Measurements from ENCODE around the gene TLX3.

Gene TLX3

DNA sequence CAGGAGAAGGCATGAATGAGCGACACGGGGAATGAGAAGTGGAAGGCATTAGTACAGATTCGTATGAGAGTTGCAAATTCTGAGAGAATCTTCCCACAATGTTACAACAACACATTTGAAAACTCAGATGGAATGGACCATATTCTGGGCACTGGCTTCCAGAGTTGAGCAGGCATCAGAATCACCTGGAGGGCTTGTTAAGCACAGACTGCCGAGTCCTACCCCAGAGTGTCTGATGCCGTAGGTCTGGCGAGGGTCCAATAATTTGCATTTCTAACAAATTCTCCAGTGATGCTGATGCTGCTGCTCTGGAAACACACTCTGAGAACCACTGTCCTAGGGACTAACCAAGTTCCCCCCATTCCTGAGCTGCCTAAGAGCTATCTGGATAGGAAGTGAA is 2.9 kb upstream of the TLX3 start:
- DNase-seq (ENCODE audit: low read depth in 2 of 2), result no peak

DNA sequence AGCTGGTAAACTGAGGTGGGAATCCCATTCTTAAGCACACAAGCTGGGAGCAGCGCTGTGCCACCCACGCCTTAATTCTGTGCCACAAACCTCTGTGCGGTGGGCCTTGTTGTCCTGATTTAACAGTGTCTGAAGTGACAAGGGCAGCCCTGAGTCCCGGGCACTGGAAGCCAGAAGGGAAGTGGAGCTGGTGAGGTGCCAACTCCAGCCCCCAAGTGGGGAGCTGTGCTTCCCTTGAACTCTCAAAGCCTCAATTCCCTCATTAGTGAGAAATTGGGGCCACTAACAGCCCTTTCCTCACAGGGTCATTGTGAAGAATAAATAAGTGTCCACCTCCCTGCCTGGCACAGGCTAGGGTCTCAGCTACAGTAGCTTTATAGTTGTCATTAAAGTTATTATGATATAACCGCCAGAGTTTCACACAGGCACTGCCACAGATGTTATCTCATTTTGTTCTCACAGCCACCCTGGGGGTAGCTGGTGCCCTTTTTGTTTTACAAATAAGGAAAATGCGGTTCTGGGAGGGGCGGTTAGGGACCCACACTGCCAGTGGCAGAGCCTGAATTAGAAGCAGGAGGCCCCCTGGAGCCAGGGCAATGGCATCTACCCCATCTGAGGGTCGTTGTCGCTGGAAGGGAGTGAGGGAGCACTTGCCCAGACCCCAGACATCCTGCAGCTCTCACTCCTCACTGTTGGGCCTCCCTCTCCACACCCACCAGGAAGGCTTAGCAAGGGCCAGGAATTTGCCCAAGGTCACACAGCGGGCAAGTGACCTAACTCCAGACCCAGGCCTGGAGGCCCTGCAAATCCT is 2.1 kb upstream of the TLX3 start:
- no peak for DNase-seq (ENCODE audit: low read depth in 2 of 2)

DNA sequence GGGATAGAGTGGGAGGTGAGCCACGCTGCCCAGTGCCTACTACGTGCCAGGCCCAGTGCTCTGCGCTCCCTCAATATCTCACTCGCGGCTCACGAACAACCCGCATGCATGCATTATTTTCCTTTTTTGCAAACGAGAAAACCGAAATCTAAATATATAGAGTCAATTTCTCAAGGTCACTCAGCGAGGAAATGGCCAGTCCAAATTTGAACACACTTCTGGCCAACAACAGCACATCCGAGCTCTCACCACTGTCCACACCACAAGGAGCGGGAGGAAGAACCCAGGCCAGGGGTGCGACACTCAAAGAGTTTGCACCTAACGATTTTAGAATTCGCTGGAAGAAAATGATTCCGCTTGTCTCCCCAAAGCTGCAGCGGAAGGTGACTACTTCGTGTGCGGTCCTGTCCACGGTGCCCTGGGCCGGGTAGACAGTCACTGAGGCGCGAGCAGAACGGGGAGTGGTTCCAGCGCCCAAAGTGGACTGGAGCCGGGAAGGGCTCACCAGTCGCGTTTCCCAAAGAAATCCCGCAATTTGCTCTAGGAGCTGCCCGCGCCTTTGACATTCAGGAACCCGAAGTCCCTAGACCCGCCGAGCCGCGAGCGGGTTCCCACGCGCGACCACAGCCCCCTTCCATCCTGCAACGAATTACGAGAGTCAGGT is 1.1 kb upstream of the TLX3 start:
- no peak for DNase-seq (ENCODE audit: low read depth in 2 of 2)

DNA sequence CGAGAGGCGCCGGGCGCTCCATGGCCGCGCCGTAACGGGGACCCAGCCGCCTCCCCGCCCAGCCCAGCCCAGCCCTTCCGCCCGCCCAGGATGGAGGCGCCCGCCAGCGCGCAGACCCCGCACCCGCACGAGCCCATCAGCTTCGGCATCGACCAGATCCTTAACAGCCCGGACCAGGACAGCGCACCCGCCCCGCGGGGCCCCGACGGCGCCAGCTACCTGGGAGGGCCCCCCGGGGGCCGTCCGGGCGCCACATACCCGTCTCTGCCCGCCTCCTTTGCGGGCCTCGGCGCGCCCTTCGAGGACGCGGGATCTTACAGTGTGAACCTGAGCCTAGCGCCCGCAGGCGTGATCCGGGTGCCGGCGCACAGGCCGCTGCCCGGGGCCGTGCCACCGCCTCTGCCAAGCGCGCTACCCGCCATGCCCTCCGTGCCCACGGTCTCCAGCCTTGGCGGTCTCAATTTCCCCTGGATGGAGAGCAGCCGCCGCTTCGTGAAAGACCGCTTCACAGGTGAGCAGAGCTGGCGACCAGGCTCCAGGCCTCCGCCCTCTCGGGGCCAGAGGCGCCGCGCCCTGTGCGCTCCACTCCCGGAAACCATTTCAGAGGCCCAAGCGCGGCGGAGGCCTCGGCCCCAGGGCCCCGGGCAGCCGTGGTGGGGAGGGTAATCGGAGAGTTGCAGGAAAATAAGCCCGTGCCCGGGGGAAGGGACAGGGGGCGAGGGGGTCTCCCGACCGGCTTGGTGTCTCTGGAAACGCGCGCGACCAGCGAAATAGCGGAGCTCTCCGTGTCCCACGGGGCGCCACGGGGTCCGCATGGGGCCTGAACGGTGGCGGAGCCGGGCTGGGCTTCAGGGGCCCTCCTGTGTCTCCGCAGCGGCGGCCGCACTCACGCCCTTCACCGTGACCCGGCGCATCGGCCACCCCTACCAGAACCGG is 496 bp downstream of the TLX3 start:
- DNase-seq (ENCODE audit: low read depth in 2 of 2), result no peak

DNA sequence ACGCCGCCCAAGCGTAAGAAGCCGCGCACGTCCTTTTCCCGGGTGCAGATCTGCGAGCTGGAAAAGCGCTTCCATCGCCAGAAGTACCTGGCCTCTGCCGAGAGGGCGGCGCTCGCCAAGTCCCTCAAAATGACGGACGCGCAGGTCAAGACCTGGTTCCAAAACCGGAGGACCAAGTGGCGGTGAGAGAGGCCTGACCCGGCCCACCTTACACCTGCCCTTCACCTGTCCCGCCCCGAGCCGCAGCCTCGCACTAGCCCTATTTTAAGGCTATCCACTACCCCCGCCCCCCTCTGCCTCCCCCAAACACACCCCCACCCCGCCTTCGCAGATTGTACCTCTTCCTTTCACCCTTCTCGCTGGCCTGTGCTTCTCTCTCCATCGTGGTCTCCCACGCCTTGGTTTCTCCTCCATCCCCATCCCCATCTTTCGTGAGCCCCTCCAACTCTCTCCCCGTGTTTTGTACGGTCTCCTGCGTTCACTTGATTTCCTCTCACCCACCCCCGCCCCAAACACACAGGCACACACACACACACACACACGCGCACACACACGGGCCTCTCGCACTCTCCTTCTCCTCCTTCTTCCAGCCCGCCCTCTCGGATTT is 1.3 kb downstream of the TLX3 start:
- no peak for DNase-seq (ENCODE audit: low read depth in 2 of 2)

DNA sequence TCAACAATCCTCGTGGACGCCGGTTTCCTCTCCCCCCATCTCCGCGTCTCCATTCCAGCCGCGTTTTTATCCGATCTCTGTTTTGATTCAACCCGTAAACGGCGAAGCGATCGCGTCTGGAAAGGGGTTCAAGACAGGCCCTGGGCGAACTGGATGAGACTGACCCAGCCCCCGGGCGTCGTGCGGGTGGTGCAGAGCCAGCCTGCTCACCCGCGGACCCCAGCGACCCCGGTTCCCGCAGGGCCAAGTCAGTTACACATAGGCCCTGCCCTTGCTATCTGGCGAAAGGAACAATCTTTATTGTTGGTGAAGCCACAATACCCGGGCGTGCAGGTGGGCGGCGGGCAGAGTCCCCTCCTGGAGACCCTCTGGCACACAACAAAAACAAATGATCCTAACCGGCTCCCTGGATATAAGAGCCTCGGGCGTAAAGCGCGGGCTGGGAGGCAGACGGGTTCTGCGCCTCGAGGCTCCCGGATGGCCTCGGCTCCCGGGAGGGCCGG is 1.8 kb downstream of the TLX3 start:
- DNase-seq (ENCODE audit: low read depth in 2 of 2), result no peak

DNA sequence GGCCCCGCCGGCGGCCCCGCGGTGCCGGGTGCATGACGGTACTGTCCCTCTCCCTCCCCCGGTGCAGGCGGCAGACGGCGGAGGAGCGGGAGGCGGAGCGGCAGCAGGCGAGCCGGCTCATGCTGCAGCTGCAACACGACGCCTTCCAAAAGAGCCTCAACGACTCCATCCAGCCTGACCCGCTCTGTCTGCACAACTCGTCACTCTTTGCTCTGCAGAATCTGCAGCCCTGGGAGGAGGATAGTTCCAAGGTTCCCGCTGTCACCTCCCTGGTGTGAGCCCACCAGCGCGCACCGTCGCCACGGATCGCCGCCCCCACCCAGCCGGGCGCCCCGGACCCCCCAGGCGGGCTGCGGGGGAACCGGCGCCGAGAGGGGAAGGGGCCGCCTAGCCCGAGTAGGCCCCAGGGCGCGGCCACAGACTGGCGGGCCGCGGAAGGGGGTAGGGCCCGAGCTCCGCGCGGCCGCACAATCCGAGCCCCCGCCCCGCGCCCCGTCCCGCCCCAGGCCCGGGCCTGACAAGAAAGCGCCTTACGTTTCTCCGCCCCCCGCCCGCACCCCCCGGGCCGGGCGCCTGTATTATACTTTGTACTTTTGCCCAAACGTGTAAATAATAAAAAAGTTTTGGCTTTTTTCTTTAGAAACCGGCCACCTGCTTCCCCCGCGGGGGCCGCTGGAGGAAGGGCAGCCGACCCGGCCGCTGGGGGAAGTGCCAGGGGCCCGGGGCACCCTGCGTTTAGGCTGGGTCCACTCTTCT is 2.5 kb downstream of the TLX3 start:
- DNase-seq (ENCODE audit: low read depth in 2 of 2), result no peak

DNA sequence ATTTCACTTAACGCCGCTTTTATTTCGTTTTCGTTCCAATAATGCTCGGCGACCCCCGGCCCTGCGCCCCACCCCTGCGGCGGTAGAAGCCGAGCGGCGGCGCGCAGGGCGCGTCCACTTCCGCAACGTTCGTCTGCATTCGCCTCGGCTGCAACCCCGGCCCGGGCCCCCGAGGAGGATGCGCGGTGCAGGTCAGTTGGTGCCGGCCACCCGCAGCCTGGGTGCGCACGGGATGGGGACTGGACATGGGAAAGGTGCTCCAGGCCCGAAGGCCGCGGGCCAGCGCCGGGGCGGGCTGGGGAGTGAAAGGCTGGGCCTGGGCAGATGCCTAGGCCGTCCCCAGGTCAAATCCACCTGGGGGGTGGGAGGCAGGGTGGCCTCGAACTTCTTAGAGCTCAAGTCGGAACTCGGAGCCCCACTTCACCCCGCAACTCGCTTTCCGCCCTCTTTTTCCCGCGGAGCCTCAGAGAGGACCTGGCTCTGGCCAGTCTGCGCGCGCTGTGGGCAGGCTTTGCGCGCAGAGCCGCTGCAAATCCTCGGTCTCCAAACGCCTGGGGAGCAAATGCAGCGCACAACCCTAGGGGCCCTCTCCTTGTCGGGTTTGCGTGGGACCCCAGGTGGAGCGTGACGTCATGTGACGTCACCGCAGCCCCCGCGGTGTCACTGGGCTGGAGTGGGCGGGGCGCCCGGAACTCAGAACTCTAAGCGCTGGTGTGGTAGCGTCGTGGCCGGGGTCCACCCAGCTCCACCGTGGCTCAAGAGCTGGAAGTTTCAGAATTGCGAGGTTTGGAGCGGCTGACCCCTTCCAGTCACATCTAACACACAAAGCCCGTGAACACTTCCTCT is 3.3 kb downstream of the TLX3 start:
- DNase-seq (ENCODE audit: low read depth in 2 of 2), result no peak

DNA sequence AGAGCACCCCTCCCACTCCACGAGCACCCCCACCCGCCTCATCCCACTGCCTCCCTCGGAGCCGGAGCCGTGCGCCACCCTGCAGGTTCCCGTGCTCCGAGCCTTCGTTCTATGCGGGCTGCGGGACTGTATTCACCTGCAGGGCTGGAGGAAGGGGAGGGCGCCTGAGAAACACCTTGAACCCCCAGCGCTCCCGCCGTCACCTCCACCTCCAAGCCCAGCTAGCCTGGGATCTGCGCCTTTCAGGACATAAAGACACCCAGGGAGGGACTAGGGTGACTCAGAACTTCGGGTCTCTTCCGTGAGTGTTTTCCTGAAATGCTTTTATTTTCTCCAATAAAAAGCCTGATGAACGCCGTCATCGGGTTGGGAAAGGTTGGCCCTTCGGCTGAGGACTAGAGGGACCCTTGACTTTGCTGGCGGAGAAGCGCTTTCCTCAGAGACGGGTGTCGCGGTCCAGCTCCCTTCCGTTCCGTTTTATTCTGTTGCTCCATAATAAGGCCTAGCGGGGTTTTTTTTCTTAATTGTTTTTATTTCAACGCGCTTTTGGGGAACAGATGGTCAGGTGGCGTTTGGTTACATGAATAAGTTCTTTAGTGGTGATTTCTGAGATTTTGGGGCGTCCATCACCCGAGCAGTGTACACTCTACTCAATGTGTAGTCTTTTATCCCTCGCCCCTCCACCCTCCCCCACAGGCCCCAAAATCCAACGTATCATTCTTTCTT is 4.6 kb downstream of the TLX3 start:
- DNase-seq (ENCODE audit: low read depth in 2 of 2), result no peak

DNA sequence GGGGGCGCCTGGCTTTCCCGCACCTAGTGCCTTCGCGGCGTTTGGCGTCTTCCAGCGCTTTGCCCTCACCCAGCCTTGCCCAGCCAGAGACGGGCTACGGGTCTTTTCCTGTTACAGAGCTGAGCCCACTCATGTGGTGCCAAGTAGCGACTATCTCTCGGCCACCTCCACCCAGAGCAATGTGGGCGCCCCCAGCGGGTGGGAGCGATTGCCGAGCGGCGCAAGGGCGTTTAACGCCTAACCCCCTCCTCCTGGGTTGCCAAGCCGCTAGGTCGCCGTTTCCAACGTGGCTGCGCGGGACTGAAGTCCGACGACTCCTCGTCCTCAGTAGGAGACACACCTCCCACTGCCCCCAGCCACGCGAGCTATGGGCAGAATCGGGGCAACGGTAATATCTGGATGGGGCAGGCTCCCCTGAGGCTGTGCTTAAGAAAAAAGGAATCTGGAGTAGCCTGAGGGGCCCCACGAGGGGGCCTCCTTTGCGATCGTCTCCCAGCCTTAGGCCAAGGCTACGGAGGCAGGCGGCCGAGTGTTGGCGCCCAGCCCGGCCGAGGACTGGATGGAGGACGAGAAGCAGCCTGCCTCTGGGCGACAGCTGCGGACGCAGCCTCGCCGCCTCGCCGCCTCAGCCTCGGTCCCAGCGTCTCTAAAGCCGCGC is 5.8 kb downstream of the TLX3 start:
- DNase-seq (ENCODE audit: low read depth in 2 of 2), result no peak

DNA sequence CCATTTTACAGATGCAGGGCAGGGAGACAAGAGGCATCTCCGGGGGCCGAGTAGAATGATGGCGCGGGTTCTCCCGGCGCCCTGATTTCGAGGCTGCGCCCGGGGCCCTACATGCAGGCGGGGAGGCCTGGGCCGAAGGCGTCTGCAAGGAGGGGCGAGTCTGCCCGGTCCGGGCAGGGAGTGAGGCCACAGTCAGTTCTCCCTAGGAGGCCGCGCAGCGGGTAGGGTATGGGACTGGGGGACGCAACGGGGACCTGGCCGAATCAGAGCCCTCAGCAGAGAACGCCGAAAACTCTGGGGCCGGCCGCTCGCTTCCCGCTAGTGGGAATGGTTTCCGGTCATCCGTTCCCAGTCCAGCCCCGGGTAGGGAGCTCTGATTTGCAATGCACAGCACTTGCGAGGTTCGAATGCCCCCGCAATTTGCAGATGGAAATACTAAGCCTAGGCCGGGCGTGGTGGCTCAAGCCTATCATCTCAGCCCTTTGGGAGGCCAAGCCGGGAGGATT is 6.4 kb downstream of the TLX3 start:
- DNase-seq (ENCODE audit: low read depth in 2 of 2), result no peak

DNA sequence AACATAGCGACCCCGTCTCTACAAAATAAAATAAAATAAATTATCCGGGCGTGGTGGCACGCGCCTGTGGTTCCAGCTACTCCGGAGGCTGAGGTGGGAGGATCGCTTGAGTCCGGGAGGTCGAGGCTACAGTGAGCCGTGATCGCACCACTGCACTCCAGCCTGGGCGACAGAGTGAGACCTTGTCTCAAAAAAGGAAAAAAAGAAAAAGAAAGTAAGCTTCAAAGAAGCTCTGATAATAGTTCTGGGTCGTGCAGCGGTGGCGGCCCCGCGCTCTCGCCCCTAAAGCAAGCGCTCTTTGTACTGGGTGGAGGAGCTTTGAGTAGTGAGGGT is 6.8 kb downstream of the TLX3 start:
- DNase-seq (ENCODE audit: low read depth in 2 of 2), result no peak

DNA sequence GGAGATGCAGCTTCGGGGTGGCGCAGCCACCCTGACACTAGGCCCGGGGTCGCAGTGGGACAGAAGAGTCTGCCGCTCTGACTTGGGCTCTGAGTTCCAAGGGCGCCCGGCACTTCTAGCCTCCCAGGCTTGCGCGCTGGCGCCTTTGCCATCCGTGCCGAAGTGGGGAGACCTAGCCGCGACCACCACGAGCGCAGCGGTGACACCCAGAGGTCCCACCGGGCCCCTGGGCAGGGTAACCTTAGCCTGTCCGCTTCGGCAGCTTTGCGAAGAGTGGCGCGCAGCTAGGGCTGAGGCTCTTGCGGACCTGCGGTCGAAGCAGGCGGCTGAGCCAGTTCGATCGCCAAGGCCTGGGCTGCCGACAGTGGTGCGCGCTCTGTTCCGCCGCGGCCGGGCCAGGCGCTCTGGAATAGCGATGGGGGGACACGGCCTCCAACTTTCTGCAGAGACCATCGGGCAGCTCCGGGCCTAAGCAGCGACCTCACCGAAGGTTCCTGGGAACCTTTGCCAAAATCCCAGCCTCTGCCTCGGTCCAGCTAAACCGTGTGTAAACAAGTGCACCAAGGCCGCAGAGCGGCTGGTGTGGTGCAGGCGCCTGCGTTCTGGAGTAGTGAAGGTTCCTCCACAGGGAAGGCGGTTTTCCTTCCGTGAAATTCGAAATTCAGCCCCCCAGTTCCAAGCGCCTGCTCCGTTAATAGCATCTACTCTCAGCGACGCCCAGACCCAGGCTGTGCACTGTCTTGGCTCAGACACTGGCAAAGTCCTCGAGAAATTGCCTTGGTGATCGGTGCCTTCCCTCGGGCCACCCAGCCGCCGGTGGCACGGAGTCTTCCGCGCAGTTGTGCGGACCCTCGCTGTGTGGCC is 7.4 kb downstream of the TLX3 start:
- no peak for DNase-seq (ENCODE audit: low read depth in 2 of 2)

DNA sequence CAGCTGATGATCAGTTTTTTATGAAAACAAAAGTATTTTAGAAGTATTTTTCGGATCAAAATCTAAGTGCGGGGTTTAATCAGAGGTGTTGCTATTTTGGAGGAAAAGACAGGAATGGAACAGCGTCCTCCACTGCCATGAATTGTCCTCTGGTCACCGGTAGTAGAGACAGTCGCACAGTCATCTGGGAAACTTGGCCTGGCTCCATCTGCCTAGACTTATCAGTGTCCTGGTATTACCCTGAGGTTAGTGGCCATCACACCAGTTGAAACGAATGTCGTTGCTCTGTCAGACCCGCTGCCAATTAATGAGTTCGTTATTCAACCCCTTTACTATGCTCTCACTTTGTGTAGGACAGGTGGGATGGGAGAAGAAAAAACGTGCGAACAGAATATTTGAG is 8.2 kb downstream of the TLX3 start:
- DNase-seq (ENCODE audit: low read depth in 2 of 2), result no peak

DNA sequence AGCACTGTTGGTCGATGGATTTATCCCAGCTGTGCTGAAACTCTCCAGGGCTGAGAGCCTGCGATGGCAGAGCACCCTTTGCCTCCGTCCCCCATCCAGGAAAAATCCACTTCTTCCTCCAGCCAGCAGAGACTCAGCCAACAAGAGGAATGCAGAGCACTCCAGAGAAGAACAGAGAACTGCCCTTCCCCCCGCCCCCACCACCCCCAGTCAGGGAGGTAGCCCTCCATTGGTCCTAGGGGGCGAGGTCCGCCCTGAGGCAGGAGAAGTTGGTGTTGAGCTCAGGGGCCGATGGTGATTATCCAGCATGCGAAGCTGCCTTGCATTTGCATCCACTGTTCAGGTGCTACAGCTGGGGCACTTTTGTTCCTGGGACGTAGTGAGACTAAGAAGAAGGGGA is 9.0 kb downstream of the TLX3 start:
- DNase-seq (ENCODE audit: low read depth in 2 of 2), result no peak

DNA sequence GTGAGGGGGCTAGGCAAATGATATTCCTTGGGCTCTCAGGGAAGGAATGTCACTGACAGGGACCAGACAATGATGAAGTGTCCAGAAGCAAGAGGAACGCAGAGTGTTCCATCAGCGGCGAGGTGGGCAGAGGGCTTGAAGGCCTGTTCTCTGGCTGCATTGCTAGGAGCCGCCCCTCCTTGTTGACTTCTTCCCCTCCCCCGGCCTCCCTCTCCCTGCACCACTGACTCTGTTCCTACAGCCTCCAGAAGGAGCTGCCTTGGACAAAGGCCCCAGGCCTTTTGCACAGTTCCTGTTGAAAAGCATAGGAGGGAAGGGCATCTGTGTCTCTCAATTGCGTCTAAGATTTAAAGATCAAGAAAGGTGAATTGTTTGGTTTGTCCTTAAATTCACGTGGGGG is 12.4 kb downstream of the TLX3 start:
- DNase-seq (ENCODE audit: low read depth in 2 of 2), result no peak

DNA sequence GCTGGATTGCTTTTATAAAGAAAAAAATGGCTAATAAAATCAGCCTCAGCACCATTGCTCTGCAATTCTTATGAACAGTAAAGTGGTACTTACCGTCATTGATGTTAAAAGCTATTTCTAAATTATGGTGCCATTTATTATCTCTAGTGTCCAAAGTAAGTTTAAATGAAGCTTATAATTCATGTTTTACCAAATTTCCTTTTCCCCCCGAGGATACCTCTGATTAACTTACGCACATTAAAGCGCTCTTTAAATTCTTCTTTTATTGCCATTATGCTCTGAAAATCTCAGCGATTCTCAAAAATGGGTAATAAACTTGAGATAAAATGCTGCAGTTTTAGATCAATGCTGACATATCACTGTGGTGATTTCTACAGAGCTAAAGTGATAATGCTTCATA is 13.5 kb downstream of the TLX3 start:
- DNase-seq (ENCODE audit: low read depth in 2 of 2), result no peak

DNA sequence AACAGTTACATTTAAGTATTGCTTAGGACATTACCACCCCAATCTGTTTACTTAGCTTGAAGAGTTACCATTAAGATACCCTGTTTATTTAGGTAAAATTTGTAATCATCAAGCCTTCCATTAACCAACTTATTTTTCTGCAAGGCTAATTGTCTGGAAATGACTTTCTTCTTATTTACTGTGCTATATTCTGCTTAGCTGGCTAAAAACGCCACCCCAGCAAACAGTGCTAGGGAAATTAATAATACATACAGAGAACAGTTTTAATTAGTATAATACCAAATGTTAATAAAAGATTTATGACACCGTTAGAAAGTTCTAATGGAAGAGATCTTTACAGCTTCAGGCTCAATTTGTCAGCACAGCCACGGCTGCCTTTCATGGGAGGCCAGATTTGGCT is 14.0 kb downstream of the TLX3 start:
- no peak for DNase-seq (ENCODE audit: low read depth in 2 of 2)
